ENCODE data around the gene TNFRSF8.
"Not testable (repeated sequence)": the region's sequence is repeated elsewhere in the genome, so short reads cannot be mapped to it uniquely, and the experiment has no call there.

The TNFRSF8 gene

DNA sequence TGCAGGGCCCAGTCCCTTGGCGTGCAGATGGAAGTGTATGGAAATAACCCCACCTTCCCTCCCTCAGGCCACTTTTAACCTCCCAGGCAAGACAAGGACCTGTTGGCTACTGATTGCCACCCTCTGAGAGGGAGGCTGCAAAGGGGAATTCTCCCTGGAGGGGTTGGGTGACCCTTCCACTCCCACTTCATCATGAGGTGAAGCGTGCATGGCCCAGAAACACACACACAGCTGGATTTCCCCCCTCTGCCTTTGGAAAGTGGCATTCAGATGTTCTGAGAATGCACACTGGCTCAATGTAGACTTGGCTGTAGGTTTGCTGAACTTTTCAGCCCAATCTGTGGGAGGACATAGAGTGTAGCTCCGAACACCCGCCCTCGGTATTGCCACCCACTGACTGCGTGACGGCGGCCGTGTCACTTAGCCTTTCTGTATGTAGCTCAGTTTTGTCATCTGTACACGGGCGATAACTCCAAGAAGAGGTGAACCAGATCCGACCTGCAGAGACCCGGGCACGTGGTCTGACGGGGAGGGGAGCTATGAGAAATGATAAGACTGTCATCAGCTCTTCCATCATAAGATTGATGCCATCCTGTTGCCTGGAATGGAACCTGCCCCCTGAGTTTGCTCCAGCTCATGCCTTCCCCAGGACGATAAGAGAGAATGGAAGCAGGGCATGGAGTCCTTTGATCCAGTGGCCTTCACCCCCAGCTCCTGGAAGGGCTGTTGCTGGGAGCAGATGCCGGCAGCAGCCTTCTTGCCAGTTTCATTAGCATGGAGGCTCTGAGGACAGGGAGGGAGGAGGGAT lies 24.5 kb upstream of the TNFRSF8 start:
- DNase-seq (ENCODE audit: low spot score), result no peak

- DNase-seq (ENCODE audit: low spot score), result no peak
Measured at GRCh38 chr1:12039164-12039525, 24.0 kb upstream of the TNFRSF8 start.

DNA sequence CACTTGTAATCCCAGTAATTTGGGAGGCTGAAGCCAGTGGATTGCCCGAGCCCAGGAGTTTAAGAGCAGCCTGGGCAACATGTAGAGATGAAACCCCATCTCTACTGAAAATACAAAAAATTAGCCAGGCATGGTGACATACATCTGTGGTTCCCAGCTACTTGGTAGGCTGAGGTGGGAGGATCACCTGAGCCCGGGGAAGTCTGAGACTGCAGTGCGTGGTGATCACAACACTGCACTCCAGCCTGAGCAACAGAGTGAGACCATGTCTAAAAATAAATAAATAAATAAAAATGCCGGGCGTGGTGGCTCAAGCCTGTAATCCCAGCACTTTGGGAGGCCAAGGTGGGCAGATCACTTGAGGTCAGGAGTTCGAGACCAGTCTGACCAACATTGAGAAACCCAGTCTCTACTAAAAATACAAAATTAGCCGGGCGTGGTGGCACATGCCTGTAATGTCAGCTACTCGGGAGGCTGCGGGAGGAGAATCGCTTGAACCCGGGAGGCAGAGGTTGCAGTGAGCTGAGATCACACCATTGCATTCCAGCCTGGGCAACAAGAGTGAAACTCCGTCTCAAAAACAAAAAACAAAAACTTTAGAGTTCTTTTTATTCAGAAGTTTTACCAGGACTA lies 23.2 kb upstream of the TNFRSF8 start:
- DNase-seq (ENCODE audit: low spot score), result not testable (repeated sequence)

GRCh38 chr1:12040457-12041051 lies 22.5 kb upstream of the TNFRSF8 start:
- peak; percentile 84 for DNase-seq (ENCODE audit: low spot score)

- DNase-seq (ENCODE audit: low spot score), result peak; percentile 65
Measured at GRCh38 chr1:12044187-12044877, 18.8 kb upstream of the TNFRSF8 start.

- DNase-seq (ENCODE audit: low spot score), result no peak
Measured at GRCh38 chr1:12046749-12047119, 16.4 kb upstream of the TNFRSF8 start.

DNA sequence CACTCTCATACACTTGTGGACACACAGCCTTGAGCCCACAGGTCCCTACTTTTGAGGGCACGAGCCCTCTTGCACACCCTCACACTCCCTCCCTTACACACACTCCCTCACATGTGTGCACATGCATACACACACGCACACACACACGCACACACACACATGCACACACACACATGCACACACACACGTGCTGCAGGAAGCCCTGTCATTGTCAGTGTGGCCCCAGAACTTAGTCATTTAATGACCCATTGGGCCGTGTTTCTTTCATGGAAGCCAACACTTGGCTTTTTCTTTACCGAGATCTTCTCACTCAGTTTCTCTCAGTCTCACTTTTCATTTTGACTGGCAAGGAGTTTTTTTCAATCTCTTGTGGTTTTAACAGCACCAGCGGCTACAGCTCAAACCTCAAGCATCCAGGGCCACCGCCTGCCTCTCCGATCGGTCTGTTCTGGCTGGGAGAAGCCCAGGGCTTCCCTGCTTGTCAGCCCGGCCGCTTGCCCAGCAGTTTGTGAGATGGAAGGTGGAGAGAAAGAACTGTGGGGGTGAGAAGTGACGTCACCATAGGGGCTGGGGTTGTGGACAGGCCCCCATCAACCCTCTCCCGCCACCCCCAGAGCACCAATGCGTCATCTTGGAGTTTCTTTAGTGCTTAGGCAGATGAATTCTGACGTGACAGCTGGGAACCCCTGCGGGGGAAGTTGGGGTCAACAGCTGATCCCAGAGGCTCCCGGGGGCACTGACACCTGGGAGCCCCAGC lies 15.8 kb upstream of the TNFRSF8 start:
- DNase-seq (ENCODE audit: low spot score), result no peak

DNA sequence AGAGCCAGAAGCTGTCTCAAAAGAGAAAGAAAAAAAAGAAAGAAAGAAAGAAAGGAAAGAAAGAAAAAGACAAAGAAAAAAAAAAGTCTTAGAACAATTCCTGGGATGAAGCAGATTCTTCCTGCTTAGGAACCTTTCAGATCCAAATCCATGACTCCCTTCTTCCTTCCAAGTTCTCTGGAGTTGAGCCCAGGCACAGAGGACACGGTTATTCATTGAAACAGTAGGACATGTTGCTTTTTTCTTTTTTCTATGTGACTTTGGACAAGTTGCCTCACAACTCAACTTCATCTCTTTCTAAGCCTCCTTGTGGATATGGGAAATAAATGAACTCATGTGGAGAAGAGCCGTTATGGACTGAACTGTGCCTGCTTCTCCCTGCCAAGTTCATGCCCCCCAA lies 14.7 kb upstream of the TNFRSF8 start:
- DNase-seq (ENCODE audit: low spot score), result no peak

DNA sequence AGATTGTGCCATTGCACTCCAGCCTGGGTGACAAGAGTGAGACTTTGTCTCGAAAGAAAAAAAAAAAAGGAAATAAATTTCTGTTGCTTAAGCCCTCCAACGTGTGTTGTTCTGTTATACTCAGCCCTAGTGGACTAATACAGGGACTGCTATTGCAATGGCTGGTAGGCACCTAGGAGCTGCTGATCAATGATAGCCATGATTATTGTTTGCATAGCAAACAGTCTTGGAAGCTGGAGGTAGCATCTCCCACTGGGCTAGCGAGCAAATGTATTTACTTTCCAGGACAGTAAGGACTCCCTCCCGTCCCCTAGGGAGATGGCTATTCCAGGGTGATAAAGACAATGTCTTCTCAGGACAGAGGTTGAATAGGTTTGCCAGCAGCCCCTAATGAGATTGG lies 13.5 kb upstream of the TNFRSF8 start:
- no peak for DNase-seq (ENCODE audit: low spot score)

GRCh38 chr1:12051361-12051760 lies 11.7 kb upstream of the TNFRSF8 start:
- DNase-seq (ENCODE audit: low spot score), result no peak

- DNase-seq (ENCODE audit: low spot score), result peak; percentile 88
Measured at GRCh38 chr1:12052008-12052573, 11.0 kb upstream of the TNFRSF8 start.

DNA sequence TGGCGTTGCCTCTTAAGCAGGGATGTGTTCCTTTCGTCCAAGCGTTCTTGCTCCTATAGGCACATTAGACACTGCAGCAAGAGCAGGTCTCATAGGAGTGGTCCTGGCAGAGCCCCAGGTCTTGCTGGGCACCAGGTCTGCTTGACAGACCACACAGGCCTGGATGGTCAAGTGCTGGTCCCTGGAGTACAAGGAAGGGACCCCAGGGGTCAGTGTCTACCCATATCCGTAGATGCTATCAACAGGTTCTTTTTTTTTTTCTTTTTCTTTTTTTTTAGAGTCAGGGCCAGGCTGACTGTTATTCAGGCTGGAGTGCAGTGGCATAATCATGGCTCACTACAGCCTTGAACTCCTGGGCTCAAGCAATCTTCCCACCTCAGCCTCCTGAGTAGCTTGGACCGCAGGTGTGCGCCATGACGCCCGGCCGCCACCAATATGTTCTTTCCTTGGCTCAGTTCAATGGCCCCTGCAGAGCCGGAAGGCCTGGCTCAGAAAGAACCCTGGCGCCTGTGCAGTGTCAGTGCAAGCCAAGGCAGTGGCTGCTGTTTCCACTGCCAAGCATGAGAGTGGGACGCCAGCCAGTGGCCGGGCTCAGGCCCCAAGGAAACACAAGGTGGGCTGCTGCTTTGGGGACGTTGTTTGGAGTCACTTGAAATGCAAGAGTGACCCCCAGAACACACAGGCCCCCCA lies 10.0 kb upstream of the TNFRSF8 start:
- no peak for DNase-seq (ENCODE audit: low spot score)

DNA sequence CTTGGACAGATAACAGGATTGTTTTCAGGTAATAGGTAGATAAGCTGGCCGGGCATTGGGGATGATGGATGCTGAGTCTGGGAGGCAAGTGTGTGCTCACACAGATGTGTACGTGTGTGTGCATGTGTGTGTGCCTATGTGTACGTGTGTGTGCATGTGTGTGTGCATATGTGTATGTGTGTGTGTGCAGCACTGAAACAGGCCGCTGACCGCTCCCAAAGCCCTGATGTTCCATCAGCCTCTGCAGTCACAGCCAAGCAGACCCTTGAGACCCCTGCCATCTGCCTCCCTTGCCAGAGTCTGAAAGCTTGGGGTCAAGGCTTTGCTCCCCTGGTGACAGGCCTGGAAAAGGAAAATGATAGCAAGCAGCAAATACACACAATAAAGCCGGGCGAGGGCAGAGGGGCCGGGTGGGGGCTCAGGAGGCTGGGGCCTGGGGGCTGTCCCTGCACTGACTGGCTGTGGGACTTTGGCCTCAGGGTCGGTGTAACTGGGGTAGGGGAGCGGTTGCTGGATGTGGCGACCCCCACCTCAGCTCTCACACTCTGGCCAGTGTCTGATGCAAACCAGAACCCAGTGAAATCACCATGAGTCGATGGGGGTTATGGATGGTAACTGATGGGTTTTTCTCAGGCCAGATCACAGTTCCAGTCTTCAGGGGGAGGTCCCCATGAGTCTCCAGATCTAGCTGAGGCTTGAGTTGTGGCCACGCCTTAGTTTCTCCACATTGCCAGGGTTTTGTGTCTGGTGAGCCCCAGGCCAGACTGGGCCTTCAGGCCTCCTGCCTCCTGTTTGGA lies 9.2 kb upstream of the TNFRSF8 start:
- DNase-seq (ENCODE audit: low spot score), result peak; percentile 9

DNA sequence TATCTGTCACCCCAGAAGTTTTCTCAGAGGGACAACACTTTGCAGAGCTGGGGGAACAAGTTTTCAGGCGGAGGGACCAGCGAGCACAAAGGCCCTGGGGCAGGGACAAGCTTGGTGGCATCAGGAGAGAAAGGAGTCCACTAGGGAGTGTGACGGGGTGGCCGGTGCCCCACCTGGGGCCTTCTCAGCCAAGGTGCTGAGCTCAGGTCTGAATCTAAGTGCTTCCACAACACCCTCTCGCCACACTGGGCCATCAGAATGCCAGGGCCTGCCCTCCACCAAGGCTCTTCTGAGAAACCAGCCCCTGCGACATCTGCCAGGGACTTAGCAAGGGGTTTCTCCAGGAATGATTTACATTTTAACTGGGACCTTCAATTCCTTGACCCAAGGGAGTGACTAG lies 7.8 kb upstream of the TNFRSF8 start:
- DNase-seq (ENCODE audit: low spot score), result no peak

DNA sequence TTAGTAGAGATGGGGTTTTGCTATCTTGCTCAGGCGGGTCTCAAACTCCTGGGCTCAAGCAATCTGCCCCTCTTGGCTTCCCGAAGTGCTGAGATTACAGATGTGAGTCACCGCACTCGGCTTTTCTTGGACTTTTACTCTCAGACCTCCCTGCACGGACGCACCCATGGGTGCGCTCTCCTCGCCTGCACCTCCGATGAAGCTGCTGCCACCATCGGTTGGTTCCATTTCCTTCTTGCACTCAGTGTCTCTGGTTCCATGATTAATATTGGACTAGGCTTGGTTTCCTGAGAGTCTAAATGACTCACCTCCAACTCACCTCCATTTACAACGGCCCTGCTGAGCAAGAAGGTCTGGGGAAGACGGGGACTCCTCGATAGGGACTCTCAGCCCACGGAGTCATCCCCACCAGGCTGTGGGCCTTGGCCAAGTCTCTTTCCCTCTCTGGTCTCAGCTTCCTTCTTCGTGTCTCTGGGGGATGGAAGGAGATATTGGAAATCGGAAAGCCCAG lies 6.7 kb upstream of the TNFRSF8 start:
- peak; percentile 62 for DNase-seq (ENCODE audit: low spot score)

- DNase-seq (ENCODE audit: low spot score), result peak; percentile 59
Measured at GRCh38 chr1:12057382-12057781, 5.7 kb upstream of the TNFRSF8 start.

DNA sequence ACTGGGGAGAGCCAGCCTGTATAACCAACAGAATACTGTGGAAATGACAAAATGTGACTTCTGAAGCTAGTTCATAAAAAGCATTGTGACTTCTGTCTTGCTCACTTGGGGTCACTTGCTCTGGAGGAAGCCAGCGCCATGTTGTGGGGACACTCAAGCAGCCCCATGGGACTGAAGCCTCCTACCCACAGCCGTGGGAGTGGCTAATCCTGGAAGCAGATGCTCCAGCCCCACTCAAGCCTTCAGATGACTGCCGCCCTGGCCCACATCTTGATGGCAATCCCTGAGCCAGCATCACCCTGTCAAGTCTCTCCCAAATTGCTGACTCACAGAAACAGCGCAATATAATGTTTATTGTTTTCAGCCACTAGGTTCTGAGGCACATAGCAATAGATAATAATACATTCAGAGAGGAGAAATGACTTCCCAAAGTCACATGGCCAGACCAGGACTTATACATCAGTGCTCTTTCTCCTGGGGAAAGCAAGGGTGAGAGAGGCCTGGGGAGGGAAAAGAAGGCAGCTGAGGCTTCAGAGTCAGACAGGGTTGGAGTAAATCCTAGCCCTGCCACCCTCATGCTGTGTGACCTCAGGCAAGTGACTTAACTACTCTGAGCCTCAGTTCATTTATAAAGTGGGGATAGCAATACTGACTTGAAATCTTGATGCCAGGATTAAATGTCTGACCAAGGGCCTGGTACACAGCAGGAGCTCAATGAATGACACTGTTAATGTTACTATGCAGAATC lies 5.0 kb upstream of the TNFRSF8 start:
- DNase-seq (ENCODE audit: low spot score), result no peak

GRCh38 chr1:12059226-12059625 lies 3.9 kb upstream of the TNFRSF8 start:
- DNase-seq (ENCODE audit: low spot score), result no peak

DNA sequence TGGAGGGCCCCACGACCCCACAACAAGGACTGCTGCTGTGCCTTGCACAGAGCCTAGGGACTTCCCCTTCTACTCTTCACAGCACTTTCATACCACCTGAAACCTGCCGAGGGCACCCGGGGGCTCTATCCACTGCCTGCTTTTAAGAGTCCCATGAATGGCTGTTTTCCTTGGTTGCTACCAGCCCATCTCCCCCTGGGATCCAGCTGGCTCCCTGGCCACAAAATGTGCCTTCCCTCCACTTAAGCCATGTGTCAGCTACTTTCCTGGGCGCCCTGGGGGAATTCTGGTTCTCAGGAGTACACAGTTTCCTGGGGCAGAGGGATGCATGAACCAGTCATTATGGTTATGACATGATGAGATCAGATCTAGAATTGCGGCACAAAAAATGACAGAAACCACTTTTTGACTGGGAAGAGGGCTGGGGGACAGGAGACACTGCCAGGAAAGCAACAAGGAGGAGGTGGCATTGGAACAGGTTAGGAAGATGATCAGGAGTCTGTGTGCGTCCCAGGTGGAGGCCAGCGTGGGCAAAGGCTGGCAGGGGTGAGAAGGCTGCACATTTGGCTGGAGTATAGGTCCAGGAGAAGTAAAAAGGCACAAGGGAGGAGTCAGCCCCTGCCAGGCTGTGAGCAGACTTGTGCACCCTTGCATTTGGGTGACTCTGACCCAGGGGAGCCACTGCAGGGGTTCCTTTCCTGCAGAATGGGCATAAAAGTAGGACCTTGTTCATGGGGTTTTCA lies 3.2 kb upstream of the TNFRSF8 start:
- no peak for DNase-seq (ENCODE audit: low spot score)

Measured in kidney tubule cell (primary cell).